Large intestine (tissue), 3 donors: ENCODE measurements around the gene ADAM11. TPM values are rescaled to one million over a fixed set of nuclear protein-coding genes. Genes with fewer than 3 reads are reported as not detected.

ENCODE experiments used
- DNase-seq, 2 donors: peaks; one replicate each; pipeline versions ENCODE4 v3.0.0 to v3.0.0-alpha.2; 2013
- H3K27ac ChIP-seq: one replicate; pipeline ENCODE4 v1.5.1; 2013; ENCODE audit warnings: low read length
- H3K27me3 ChIP-seq: 2 replicates; pipeline ENCODE4 v1.6.1; 2013; ENCODE audit warnings: low read length; ENCODE audit not compliant: control insufficient read depth, insufficient read depth
- H3K36me3 ChIP-seq: 2 replicates; pipeline ENCODE4 v1.6.1; 2013; ENCODE audit warnings: low read length; ENCODE audit not compliant: control insufficient read depth, insufficient read depth
- H3K4me1 ChIP-seq: one replicate; pipeline ENCODE4 v1.6.1; 2013; ENCODE audit warnings: low read length; ENCODE audit not compliant: control insufficient read depth, insufficient read depth
- H3K4me3 ChIP-seq: one replicate; pipeline ENCODE4 v1.5.1; 2013; ENCODE audit warnings: low read length
- H3K9me3 ChIP-seq: one replicate; pipeline ENCODE4 v1.6.1; 2013; ENCODE audit warnings: mild to moderate bottlenecking, low read depth, low read length, moderate library complexity; ENCODE audit not compliant: control insufficient read depth
- WGBS: methylation state at CpG from one replicate; pipeline ENCODE4 v1.1.5; 2013; ENCODE audit warnings: low lambda C conversion rate; ENCODE audit not compliant: insufficient coverage; 5-methylcytosine and 5-hydroxymethylcytosine counted together
- polyA plus RNA-seq: library from polyadenylated mRNA; unstranded; fragments of 120-200 nt; gene quantifications from one replicate; pipeline ENCODE4 v1.2.1, GENCODE V29; 2013

Gene ADAM11
- polyA plus RNA-seq, 1 donor = 1.2 TPM

DNA sequence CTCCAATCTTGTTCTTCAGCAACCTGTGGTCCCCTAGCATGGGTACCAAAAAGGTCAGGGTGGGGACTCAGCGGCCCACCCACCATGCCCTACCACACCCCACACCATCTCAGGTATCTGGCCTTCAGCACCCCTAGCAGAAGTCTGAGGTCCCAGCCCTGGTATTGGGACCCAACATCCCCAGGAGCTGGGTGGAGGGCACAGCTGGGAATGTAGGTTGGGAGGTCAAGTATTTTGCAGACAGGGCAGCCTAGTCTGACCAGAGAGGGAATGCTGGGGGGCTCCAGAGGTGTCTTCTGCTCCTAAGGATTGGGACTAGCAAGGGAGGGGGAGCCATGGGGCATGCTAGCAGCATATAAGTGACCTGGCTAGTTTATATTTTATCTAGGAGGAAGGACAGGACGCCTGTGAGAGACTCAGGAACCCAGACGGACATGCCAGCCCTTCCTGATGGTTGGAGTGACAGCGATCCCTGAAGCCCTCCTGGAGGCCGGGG lies 822 bp upstream of the ADAM11 start:
- H3K27me3 ChIP-seq = peaks cover 46% of the 10 kb centered on the region
- H3K27ac ChIP-seq = no peak overlapping the region
- DNase-seq = no peak
- WGBS = no CpG with 5 or more reads among the region's 5 CpGs
- no peak overlapping the region for H3K4me3 ChIP-seq
- H3K36me3 ChIP-seq = no peaks in the 10 kb centered on the region
- peaks cover 6% of the 10 kb centered on the region for H3K4me1 ChIP-seq
- H3K9me3 ChIP-seq = peaks cover 2% of the 10 kb centered on the region

DNA sequence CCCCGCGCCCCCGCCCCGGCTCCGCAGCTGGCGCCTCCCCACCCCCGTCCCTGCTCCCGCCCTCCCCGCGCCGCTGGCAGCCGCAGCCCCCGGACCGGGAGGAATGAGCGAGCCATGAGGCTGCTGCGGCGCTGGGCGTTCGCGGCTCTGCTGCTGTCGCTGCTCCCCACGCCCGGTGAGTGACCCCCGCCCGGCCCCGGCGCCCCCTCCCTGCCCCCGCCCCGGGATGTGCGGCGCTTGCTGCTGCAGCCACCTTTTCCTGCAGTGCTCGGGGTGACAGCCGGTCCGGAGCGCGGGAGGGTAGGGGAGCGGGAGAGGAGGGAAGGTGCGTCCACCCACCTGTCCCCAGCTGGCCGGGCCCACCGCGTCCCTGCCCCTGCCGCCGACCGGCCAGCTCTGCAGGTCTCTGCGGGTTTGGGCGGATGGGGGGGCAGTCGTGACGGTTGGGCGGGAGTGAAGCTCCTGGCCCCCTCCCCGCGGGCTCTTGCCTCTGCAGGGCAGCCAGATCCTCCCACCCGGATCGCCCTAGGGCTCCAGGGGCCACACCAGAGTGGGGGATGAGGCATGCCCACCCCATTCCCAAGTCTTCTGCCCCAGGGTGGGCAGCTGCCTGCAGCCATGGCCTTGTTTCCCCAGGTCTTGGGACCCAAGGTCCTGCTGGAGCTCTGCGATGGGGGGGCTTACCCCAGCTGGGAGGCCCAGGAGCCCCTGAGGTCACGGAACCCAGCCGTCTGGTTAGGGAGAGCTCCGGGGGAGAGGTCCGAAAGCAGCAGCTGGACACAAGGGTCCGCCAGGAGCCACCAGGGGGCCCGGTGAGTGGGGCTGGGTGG lies 513 bp downstream of the ADAM11 start:
- no peaks in the 10 kb centered on the region for H3K36me3 ChIP-seq
- H3K9me3 ChIP-seq = peaks cover 2% of the 10 kb centered on the region
- no peak overlapping the region for H3K27ac ChIP-seq
- H3K27me3 ChIP-seq = peaks cover 48% of the 10 kb centered on the region
- no CpG with 5 or more reads among the region's 60 CpGs for WGBS
- H3K4me3 ChIP-seq = peak overlapping the region; percentile 21
- no peak for DNase-seq
- peaks cover 6% of the 10 kb centered on the region for H3K4me1 ChIP-seq

DNA sequence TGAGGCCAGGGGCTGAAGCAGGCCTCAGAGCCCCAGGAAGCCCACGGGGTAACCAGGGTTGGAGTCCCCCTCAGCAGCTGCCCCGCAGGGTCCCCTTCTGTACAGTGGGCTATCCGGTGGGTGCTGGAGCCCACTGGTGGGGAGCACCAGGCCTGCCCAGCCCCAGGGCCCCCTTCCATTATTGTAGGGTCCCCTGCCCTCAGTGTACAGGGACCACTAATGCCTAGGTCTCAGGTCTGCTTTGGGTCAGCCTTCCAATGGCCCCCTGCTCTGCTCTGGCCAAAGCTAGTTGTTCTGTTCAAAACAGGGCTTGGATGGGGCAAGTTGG lies 1.1 kb downstream of the ADAM11 start:
- peaks cover 6% of the 10 kb centered on the region for H3K4me1 ChIP-seq
- no peak for DNase-seq
- H3K36me3 ChIP-seq = no peaks in the 10 kb centered on the region
- H3K27me3 ChIP-seq = peaks cover 51% of the 10 kb centered on the region
- H3K4me3 ChIP-seq = peak overlapping the region; percentile 21
- WGBS = no CpG with 5 or more reads among the region's 3 CpGs
- no peak overlapping the region for H3K27ac ChIP-seq
- H3K9me3 ChIP-seq = peaks cover 2% of the 10 kb centered on the region

DNA sequence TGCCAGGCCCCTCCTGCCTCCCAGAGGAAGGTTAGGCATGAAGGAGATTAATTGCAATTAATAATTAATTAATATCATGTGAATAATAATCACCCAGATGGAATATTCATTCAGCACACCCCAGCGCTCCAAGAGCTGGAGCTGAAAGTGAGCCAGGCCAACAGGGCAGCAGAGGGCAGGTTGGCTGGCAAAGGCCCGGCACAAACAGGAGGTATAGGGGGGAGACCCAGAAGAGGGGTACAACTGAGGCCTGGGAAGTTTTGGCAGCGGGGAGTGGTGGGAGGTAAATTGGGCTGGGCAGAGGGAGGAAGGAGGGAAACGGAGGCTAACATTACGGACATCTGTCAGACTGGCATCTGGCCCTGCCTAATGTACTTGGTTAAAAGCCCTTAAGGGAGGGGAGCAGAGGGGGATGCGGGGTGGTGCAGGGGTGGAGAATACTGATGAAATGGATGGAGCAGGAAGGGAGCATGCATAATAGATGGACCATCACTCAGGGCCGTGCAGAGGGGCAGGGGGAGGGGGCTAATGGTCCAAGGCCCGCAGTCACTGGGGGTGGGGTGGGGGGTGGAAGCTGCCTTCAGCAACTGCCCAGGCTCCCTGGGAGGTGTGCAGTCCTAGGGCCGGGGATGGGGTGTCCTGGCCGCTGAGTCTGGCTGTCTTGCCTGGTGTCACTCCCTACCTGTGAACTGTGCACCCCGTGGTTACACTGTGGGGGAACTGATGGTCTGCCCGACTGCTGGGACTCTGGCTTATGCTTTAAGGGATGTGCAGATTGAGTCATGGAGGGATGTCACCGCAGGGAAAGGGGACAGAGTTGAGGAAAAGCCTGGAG lies 1.9 kb downstream of the ADAM11 start:
- Histone ChIP-seq H3K9me3 (peaks cover 2% of the 10 kb centered on the region), H3K4me1 (peaks cover 6% of the 10 kb centered on the region), H3K4me3 (no peak overlapping the region), H3K27me3 (peaks cover 52% of the 10 kb centered on the region), H3K27ac (no peak overlapping the region), H3K36me3 (no peaks in the 10 kb centered on the region)
- no CpG with 5 or more reads among the region's 13 CpGs for WGBS
- no peak for DNase-seq

DNA sequence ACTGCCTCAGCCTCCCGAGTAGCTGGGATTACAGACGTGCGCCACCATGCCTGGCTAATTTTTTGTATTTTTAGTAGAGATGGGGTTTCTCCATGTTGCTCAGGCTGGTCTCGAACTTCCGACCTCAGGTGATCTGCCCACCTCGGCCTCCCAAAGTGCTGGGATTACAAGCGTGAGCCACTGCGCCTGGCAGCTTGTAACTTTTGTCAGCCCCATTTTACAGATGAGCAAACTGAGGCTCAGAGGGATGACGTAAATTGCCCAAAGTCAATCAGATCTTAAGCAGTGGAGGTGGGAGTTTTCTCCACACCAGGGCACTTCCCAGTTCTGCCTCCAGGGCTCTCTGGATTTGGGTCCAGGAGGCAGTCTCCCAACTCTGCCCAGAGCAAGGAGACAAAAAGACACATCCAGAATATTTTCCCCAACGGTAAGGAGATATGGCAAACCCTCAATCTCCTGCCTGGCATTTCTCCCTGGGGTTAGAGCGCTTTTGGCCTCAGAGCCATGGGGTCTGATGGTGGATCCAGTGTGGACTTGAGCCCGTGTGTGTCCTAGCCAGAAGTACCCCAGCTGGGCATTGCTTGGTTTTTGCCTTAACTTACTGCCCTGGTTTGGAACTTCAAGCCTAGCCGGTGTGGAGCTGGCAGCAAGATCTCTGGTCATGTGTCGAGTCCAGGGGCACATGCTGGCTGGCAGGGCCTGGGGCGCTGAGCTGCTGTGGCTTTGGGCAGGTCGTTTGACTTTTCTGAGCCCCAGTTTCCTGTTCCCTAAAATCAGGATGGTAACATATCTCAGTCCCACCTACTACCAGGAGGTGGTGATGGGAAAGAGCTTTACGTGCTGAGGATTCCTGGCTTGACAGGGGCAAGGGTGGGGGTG lies 3.4 kb downstream of the ADAM11 start:
- H3K4me1 ChIP-seq = peaks cover 6% of the 10 kb centered on the region
- no CpG with 5 or more reads among the region's 17 CpGs for WGBS
- peaks cover 57% of the 10 kb centered on the region for H3K27me3 ChIP-seq
- no peak overlapping the region for H3K4me3 ChIP-seq
- no peak overlapping the region for H3K27ac ChIP-seq
- H3K9me3 ChIP-seq = peaks cover 2% of the 10 kb centered on the region
- DNase-seq = no peak
- H3K36me3 ChIP-seq = no peaks in the 10 kb centered on the region

DNA sequence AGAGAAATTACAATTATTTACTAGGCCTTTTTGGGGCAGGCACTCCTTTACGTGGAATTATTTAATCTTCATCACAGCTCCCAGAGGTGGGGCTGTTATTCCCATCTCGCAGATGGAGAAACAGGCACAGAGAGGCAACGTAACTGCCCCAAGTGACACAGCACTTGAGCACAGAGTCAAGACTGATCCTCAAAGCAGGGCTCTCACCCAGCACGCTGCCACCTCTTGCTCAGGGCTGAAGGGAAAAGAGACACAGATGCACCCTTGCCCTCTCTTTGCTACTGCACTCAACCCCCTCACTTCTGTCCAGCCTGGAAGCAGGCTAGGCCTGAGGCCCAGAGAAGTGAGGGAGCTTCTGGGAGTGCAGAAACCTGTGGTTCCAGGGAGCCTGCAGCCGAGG lies 4.4 kb downstream of the ADAM11 start:
- H3K27me3 ChIP-seq = peaks cover 54% of the 10 kb centered on the region
- WGBS = no CpG with 5 or more reads among the region's 5 CpGs
- H3K9me3 ChIP-seq = peaks cover 2% of the 10 kb centered on the region
- no peaks in the 10 kb centered on the region for H3K36me3 ChIP-seq
- peaks cover 6% of the 10 kb centered on the region for H3K4me1 ChIP-seq
- no peak for DNase-seq
- H3K27ac ChIP-seq = no peak overlapping the region
- H3K4me3 ChIP-seq = no peak overlapping the region

DNA sequence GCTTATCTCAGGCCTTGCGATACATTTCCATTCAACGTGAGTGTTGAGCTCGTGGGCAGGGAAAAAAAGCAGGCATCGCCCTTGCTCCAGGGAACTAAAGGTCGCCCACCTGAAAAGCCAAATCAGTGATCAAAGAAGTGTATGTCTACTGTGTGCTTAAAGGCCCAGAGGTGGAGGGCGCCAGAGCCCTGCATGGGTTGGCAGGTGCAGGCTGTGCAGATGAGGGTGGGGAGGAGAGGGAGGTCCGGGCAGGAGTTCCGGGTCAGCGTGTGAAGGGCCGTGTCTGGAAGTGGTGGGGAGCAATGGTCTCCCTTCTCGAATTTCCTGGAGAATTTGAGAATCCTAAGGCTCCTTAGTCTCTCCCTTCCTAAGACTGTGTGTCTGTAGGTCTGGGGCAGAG lies 7.2 kb downstream of the ADAM11 start:
- DNase-seq = no peak

DNA sequence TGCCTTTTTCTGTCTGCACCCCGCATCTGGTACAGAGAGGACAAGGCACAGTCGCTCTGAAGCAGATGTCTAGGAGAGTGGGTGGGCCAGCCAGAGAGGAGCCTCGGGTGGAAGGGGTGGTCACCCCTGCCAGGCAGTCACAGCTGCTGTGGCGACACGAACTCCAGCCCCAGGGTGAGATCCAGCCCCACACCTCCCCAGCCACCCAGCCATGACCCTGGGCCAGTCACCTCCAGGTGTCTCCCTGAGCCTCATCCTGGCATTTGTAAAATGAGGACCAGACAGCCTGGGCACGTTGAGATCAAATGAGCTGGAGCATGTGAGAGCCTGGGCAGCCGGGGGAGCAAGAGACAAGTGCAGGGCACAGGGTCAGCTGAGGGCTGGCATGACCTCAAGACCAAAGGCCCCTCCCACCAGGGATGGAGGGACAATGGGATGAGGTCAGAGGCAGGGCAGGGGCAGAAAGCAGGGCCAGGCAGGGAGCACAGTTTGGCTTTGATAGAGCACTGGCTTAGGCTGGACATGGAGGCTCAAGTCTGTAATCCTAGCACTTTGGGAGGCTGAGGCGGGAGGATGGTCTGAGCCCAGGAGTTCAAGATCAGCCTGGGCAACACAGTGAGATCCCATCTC lies 7.7 kb downstream of the ADAM11 start:
- Histone ChIP-seq H3K27ac (no peak overlapping the region), H3K4me1 (no peaks in the 10 kb centered on the region), H3K36me3 (no peaks in the 10 kb centered on the region), H3K4me3 (no peak overlapping the region), H3K27me3 (peaks cover 29% of the 10 kb centered on the region), H3K9me3 (no peaks in the 10 kb centered on the region)
- no CpG with 5 or more reads among the region's 8 CpGs for WGBS
- no peak for DNase-seq

More for the DNA sequence above, 7.2 kb downstream of the ADAM11 start:
- no peaks in the 10 kb centered on the region for H3K36me3 ChIP-seq
- H3K27ac ChIP-seq = no peak overlapping the region
- no CpG with 5 or more reads among the region's 11 CpGs for whole genome bisulfite sequencing
- no peaks in the 10 kb centered on the region for H3K9me3 ChIP-seq
- peaks cover 34% of the 10 kb centered on the region for H3K27me3 ChIP-seq
- H3K4me1 ChIP-seq = no peaks in the 10 kb centered on the region
- no peak overlapping the region for H3K4me3 ChIP-seq

DNA sequence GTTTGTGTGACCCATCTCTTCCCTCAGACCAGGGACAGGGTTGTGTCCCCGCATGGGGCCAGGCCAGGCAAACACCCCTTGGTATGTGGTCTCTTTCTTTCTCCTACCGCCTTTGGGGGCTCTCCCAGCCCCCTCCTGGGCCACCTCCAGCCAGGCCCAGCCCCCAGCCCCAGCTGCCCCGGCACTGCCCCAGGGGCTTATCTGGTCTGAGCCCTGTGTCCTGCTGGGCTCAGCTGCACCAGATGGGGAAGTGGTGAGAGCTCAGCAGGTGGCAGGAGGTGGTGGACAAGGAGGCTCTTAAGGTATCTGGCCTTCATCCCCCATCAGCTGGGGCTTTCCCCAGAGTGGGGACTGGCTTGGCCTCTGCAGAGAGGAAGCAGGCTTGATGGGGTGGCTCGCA lies 8.7 kb downstream of the ADAM11 start:
- Histone ChIP-seq H3K4me1 (no peaks in the 10 kb centered on the region), H3K9me3 (no peaks in the 10 kb centered on the region), H3K36me3 (no peaks in the 10 kb centered on the region), H3K27me3 (peaks cover 23% of the 10 kb centered on the region), H3K27ac (no peak overlapping the region), H3K4me3 (no peak overlapping the region)
- WGBS = no CpG with 5 or more reads among the region's 4 CpGs
- no peak for DNase-seq
